Fibroblast of upper back skin (primary cell): ENCODE measurements around the gene SPP1.
"Not testable (repeated sequence)": the region's sequence is repeated elsewhere in the genome, so short reads cannot be mapped to it uniquely, and the experiment has no call there.

ENCODE experiments used
- DNase-seq: peaks from one replicate; pipeline ENCODE4 v3.0.0-alpha.2; 2013

Gene SPP1

DNA sequence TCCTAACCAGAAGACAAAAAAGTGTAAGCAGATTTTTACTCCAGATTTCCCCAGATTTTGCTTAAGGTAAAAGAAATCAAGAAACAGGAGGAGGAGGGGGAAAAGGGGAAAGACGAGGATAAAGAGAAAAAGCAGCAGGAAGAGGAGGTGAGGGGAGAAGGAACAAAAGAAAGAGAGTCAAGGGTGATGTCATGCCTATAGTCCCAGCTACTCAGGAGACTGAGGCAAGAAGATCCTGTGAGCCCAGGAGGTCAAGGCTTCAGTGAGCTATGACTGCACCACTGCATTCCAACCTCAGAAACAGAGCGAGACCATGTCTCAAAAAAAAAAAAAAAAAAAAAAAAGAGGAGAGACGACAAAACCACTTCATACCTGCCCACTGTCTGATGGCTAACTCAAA, 19.9 kb downstream of the SPP1 start:
- no peak for DNase-seq

DNA sequence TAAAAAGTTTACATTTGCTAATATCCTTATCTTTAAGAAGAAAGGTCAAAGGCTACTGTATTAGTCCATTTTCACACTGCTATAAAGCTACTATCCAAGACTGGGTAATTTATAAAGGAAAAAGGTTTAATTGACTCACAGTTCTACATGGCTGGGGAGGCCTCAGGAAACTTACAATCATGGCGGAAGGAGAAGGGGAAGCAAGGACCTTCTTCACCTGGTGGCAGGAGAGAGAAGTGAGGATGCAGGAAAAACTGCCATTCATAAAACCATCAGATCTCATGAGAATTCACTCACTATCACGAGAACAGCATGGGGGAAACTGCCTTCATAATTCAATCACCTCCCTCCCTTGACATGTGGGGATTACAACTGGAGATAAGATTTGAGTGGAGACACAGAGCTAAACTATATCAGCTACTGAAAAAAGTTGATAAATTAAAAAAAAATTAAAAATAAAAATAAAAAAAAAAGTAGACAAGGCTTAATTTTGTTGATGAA, 23.7 kb downstream of the SPP1 start:
- not testable (repeated sequence) for DNase-seq

DNA sequence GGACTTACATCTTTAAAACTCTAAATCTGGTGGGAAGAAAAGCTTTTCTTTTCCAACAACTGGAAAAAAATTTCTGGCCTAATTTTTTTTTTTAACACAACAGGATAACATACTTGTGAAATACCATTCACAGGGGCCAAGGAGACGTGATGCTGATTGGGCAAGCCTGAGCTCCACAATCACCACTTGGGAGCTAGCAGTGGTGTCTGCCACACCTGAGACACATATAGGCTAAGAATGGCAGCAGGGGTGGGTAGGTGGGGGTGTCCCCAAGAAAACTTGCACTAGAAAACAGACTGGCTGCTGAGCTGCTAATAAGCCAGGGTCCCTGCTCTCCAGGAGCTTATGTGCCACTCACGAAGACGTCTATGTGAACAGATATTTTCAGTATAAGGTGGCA, 26.4 kb downstream of the SPP1 start:
- no peak for DNase-seq

DNA sequence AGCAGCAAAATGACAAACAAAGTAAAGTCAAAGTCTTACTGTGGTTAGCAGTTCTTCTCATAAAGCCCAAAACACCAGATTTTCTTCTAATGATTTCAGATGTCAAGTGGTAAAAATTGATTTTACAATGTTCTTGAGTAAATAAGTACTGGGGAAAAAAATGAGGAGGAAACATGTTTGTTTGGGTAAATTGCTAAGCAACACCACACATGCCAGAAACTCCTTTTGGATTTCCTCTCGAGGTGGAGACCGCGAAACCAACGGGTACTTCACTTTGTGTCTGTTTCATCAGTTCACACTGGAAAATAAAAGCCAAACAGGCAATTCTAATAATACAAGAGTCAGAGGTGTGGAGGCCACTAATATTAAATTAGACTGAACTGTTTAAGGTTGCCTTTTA, 27.3 kb downstream of the SPP1 start:
- no peak for DNase-seq

DNA sequence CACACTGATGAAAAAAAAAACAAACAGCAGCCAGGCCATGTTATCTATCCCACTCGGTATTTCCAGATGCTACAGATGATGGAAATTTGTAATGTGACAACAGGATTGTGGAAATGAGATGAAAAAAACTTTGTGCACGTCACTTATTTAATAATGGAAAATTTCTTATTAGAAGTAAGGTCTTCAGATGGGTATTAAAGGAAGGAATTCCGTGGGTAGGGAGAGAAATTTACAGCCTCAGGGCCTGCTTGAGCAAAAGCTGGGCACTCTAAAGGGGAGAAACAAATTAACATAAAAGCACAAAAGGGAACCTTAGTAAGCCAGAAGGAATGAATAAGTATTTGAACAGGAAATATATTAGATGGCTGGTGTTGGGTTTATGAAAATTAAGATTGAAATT, 27.7 kb downstream of the SPP1 start:
- DNase-seq: no peak

DNA sequence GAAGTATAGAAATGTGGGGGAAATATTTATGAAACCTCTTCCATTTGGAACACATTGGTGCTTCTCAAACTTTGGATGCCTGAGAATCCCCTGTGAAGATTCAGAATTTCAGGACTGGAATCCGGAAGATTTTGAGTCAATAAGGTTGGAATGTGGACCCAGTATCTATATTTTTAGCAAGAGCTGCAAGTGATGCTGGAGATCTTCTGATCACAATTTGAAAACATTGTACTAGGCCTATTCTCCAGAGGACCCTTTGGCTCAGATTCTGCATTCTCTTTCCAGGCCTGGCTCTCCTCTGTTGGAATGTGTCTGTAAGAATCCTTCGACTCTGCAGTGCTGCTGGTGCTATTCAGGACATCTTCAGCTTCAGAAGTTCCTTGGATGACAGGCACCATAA, 29.6 kb downstream of the SPP1 start:
- DNase-seq: peak; percentile 90

DNA sequence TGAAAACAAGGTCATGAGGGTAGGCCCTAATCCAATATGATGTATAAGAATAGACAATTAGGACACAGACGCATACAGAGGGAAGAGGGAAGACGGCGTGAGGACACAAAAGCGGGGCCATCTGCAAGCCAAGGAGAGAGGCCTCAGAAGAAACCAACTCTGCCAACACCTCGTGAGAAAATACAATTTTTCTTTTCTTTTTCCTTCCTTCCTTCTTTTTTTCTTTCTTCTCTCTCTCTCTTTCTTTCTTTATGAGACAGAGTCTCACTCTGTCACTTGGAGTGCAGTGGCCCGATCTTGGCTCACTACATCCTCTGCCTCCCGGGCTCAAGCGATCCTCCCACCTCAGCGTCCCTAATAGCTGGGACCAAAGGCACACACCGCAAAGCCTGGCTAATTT, 30.4 kb downstream of the SPP1 start:
- DNase-seq: no peak

DNA sequence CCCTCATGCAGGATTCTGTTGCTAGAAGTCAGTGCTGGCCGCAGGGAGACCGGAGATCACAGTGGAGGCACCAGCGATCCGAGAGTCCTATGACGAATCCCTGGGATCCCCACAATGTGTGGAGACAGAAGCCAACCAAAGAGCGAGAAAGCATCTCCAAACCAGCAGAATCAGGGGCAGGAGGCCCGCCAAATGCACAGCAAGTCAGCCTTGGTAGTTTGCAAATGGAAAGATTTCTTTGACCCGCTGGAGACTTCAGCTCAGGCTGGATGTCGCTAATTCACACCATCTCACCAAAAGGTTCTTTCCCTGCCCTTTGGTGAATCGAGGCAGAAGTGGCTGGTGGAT, 31.4 kb downstream of the SPP1 start:
- no peak for DNase-seq

DNA sequence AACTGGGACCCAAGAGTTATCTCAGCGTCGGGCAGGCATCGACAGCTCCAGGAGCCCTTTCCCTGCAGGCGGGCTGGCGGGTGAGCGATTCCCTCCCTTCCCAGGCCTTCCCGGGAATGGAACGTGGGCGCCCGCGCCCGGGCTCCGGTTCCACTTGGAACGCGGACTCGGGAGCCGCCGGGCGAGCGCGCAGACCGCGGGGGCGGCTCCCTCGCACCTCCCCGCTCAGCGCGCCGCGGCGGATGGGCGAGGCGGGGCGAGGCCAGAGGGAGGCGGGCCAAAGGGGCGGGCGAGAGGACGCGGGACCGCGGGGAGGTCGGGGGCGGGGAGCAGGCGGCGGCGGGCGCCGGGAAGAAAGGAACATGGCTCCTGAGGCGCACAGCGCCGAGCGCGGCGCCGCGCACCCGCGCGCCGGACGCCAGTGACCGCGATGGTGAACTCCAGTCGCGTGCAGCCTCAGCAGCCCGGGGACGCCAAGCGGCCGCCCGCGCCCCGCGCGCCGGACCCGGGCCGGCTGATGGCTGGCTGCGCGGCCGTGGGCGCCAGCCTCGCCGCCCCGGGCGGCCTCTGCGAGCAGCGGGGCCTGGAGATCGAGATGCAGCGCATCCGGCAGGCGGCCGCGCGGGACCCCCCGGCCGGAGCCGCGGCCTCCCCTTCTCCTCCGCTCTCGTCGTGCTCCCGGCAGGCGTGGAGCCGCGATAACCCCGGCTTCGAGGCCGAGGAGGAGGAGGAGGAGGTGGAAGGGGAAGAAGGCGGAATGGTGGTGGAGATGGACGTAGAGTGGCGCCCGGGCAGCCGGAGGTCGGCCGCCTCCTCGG, 32.0 kb downstream of the SPP1 start, which contains the start of gene PKD2:
PKD2 (plus strand) TSS at position 332 of the 818 bp plus-strand sequence; CDS start at position 431, 99 bp downstream.
- DNase-seq: peak; percentile 75

DNA sequence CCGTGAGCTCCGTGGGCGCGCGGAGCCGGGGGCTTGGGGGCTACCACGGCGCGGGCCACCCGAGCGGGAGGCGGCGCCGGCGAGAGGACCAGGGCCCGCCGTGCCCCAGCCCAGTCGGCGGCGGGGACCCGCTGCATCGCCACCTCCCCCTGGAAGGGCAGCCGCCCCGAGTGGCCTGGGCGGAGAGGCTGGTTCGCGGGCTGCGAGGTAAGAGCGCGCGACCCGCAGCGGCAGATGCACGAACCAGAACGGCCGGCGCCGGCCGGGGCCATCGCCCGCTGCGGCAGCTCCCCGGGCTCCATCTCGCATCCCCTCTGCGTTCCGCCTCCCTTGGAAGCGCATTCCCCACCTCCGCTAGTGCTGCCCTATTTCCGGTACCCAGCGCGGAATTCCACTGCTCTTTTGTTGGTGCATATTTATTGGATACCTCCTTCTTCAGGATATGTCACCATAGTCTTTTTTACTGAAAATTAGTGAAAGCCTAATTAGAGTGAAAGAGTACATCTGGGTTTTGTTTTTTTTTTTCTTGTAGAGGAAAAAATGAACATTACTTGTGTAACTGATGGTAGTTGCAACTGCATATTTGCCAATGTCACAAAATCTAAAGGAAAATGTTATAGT, 32.7 kb downstream of the SPP1 start:
- peak; percentile 48 for DNase-seq

DNA sequence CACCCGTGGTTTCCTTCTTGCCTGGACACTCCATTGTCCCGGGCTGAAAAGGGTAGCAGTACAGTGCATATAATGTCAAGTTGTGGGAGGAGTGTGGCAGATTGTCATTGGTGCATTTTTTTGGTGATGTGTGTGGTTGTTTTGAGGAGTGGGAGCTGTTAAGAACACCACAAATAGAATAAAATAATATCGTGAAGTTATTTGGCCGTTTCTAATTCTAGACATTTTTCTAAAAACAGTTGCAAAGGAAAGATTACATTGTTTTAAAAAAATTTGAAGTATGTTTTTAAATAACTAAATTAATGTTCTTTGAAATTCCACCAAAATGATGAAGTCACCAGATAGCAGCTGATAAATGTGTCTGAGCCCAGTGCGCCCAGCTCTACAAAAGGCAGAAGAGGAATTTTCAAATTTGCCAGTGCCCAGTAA, 33.2 kb downstream of the SPP1 start:
- peak; percentile 37 for DNase-seq

DNA sequence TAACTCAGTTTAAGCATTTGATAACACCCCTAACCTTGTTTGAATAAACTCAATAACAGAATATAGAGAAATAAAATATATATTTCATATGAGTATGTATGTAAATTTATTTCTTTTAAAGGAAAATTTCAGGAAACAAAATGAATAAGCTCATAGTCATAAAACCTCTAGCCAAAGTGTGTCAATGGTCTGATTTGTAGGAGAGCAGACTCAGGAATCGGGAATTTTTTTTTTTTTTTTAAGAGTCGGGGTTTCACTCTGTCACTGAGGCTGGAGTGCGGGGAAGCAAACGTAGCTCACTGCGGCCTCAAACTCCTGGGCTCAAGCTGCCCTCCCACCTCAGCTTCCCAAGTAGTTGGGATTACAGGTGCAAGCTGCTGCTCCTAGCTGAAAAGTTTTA, 34.4 kb downstream of the SPP1 start:
- no peak for DNase-seq

DNA sequence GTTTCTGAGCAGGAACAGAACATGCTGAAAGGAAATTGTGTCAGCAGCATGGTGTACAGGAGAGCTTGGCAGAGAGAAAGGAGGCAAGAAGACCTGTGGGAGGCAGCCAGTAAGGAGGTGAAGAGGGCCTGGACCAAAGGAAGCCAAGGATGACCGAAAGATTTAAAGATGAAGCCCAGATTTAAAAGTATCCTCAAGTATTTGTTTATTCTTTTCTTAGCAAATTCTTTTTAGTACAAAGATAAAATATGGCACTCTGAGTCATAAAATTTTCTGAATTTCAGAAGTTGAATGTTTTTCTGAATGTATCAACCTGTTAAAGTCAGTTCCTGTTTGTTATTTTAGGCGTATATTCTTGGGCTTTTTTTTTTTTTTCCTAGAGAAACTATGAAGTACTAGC, 35.5 kb downstream of the SPP1 start:
- DNase-seq: no peak

DNA sequence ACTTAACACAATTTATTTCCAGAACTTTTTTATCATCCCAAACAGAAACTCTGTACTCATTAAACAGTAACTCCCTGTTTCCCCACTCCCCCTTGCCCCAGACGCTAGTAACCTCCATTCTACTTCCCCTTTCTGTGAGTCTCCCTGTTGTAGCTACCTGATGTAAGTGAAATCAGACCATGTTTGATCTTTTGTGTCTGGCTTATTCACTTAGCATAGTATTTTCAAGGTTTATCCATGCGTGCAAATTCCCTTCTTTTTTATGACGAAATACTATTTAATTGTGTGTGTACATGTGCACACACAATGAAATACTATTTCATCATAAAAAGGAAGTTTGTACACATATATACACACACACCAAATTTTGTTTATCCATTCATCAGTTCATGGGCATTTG, 37.1 kb downstream of the SPP1 start:
- no peak for DNase-seq

DNA sequence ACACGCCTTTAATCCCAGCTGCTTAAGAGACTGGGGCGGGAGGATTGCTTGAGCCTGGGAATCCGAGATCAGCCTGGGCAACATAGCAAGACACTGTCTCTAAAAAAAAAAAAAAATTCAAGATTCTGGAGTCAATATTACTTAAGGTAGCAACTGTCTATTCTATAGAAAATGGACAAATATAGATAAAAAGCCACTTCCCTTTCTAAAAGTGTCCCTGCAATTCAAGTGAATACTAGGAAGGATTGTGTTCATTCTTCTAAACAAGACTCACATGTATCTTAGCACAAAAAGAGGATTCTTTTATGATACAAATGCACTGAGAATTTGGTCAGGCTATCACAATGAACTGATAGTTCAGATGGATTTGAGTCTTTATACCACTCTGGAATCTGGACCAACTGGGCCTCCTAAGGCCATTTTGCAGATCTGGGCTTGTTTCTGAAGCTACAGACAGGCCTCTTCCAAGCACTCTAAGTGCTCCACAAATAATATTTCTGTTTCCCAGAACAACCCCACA, 38.9 kb downstream of the SPP1 start:
- DNase-seq: no peak

DNA sequence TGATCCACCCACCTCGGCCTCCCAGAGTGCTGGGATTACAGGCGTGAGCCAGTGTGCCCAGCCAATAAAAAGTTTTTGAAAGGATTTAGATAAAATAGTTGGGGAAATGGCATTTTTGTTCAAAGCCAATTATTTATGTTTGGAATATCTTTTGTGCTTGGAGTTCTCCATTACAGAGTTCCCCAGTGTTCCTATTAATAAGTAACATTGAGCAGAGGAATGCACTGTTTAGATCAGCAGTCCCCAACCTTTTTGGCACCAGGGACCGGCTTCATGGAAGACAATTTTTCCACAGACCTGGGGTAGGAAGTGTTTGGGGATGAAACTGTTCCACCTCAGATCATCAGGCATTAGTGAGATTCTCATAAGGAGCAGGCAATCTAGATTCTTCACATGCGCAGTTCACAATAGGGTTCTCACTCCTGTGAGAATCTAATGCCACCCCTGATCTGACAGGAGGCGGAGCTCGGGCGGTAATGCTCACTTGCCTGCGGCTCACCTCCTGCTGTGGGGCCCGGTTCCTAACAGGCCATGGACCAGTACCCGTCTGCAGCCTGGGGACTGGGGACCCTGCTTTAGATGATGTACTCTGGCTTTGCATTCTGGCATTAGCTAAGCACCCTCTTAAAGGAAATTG, 40.3 kb downstream of the SPP1 start:
- no peak for DNase-seq

DNA sequence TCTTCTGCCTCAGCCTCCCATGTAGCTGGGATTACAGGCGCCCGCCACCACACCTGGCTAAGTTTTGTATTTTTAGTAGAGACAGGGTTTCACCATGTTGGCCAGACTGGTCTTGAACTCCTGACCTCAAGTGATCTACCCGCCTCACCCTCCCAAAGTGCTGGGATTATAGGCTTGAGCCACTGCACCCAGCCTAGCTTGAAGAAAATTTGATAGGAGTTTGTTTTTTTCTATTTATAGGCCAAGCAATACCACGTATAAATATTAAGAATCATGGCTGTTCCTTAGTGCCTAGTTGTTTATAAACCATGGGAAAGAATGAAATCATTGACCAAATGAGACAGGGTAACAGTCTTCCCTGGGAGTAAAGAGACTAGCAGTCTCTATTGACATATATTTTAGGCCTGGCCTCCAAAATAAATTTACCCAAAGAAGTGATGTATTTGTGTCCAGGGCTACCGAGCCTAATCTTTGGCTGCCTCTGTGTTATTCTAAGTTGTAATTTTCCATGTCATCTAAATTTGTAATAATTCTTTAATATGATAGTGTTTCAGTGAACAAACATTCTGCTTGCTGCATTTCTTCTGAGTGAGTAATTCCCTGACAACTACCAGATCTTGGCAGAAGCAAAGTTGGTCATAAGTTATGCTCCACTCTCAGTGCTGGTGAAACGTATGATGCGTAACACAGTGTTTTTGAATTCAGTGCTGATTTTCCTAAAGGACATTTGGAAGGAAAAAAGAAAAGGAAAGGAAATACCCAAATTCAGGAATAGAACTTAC, 42.2 kb downstream of the SPP1 start:
- DNase-seq: peak; percentile 94

DNA sequence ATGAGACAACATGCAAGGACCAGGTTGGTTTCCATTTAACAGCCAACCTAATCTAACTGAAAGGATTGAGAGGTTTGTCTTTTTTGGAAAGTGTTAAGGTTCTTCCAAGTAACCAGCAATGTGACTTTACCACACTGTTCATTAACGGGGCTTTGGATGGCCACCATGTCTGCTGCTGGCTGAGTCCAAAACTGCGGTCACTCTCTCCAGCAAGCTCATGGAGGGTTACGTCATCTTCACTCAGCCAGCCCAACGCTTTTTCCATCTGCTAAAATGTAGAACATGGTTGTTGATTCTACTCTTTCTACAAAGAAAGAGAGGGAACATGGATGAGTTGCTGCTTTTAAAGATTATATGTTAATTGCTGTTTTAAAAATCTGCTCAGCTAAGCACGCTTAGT, 43.0 kb downstream of the SPP1 start:
- DNase-seq: peak; percentile 40

DNA sequence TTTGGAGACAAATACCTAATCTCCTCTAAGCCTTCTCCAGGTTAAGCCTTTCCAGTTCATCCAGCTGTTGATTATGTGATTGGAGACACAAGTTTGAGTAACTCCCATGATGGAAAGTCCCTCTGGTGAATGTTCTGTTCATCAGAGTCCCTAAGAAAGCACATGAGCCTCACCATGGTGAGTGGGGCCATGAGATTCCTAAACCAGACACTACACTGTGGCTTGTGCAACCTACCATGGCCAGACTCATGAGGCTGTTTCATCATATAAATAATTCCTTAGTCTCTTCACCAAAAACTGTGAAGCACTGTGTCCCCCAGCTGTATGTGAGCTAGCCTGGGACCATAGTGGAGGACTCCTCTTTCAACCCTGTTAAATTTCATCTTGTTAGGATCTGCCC, 46.3 kb downstream of the SPP1 start:
- no peak for DNase-seq

DNA sequence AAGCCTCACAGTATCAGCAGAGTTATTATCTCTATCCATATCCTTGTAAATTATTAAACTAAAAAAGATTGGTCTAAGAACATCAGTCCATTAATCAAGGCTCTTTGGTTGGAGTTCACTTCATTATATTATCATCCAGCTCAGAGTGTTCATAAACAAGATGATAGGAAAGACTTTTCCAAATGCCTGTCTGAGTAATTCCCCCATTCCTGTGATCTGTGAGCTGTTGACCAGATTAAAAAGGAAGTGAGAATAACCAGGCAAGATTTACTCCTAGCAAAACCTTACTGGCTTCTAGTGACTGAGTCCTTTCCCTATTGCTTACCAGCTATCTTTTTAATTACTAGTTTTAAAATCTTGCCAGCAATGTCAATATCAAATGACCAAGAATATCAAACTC, 46.8 kb downstream of the SPP1 start:
- no peak for DNase-seq

DNA sequence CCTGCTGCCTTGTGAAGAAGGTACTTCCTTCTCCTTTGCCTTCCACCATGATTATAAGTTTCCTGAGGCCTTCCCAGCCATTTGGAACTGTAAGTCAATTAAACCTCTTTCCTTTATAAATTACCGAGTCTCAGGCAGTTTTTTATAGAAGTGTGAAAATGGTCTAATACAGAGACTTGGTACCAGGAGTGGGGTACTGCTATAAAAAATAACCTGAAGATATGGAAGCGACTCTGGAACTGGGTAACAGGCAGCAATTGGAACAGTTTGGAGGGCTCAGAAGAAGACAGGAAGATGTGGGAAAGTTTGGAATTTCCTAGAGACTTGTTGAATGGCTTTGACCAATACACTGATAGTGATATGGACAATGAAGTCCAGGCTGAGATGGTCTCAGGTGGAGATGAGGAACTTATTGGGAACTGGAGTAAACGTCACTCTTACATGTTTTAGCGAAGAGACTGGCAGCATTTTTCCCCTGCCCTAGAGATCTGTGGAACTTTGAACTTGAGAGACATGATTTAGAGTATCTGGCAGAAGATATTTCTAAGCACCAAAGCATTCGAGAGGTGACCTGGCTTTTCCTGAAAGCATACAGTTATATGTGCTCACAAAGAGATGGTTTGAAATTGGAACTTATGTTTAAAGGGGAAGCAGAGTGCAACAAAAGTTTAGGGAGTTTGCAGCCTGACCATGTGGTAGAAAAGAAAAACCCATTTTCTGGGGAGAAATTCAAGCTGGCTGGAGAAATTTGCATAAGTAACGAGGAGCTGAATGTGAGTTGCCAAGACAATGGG, 50.6 kb downstream of the SPP1 start:
- DNase-seq: not testable (repeated sequence)
